ENCODE data around the gene ZZZ3.
"Not testable (repeated sequence)": the region's sequence is repeated elsewhere in the genome, so short reads cannot be mapped to it uniquely, and the experiment has no call there.

ZZZ3 gene

DNA sequence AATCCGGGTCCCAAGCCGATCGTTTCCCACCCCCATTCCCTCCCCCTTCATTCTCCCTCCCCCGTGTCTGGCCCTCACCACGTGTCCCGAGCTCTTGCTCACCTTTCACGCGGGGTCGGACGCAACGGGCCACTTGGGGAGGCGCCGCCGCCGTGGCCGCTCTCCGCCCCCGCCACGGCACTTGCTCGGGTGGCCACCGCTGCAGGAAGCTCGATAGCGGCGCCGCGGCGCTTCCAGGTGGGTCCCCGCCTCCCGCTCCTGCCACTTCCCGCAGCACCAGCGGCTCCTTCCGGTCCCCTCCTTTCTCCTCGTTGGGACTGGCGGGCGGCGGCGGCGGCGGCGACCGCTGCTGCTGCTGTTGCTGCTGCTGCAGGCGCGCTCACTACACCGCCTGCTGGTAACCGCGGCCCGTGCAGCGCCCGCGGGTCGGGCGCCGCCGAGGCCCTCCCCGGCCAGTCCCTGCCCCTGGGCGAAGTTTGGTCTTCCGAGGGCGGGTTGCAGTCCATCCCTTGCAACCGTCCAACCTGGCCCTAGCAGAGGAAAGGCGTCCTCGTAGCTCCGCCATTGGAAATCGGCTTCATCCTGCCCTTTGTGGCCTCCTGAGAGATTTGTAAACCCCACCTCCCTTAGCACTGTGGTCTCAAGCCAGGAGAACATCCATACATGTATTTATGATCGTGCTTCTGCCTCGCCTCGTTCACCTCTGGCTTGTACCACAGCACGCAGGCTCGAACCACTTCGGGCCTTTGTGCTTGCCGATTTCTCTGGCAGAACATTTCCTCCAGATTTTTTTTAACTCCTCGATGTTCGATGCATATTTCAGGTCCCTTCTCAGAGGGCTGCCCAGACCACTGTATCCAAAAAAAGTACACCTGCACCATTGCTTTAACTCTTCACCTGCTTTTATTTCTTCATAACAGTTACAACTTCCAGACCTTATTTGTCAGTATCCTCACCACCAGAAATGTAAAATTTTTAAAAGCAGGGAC lies 996 bp upstream of the ZZZ3 start:
- H3K9me3 ChIP-seq (ENCODE audit: insufficient read depth, low read length): no peaks in the 10 kb centered on the region

DNA sequence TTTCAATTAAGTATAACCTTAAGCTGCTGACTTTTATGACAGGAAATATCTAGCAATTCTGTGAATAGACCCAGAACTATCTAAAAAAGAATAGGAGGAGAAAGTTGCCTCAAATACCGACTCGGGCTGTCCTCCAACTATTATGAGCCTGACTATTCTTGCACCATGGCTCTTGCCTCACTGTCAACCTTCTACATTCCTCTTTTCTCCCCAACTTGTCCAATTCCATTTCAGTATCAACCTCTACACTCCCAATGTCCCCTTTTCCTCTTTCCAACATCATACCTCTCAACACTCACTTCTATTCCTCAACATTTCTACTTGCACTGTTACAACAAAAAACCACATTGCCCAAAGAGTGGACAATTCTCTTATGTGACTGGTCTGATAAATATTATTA lies 2.3 kb downstream of the ZZZ3 start:
- Histone ChIP-seq H4K20me1 (ENCODE audit: insufficient read depth, low read length) (peaks cover 23% of the 10 kb centered on the region), H3K27ac (ENCODE audit: low read length) (no peak overlapping the region), H2AFZ (ENCODE audit: low read depth, low read length) (no peak overlapping the region), H3K9me3 (ENCODE audit: insufficient read depth, low read length) (no peaks in the 10 kb centered on the region), H3K27me3 (ENCODE audit: low read depth, low read length) (no peaks in the 10 kb centered on the region), H3K4me3 (ENCODE audit: low read length) (no peak overlapping the region), H3K36me3 (replicated peaks; ENCODE audit: low read depth, low read length) (peaks cover 4% of the 10 kb centered on the region), H3K79me2 (ENCODE audit: low read length) (peaks cover 79% of the 10 kb centered on the region), H3K4me2 (ENCODE audit: low read length) (no peak overlapping the region), H3K9ac (ENCODE audit: low read length) (no peak overlapping the region), H3K4me1 (ENCODE audit: low read length) (peaks cover 19% of the 10 kb centered on the region)
- TF ChIP-seq EZH2phosphoT487 (IDR thresholded peaks at IDR 0.05; ENCODE audit: low read depth): no peak
- TF ChIP-seq, protein P1, sequence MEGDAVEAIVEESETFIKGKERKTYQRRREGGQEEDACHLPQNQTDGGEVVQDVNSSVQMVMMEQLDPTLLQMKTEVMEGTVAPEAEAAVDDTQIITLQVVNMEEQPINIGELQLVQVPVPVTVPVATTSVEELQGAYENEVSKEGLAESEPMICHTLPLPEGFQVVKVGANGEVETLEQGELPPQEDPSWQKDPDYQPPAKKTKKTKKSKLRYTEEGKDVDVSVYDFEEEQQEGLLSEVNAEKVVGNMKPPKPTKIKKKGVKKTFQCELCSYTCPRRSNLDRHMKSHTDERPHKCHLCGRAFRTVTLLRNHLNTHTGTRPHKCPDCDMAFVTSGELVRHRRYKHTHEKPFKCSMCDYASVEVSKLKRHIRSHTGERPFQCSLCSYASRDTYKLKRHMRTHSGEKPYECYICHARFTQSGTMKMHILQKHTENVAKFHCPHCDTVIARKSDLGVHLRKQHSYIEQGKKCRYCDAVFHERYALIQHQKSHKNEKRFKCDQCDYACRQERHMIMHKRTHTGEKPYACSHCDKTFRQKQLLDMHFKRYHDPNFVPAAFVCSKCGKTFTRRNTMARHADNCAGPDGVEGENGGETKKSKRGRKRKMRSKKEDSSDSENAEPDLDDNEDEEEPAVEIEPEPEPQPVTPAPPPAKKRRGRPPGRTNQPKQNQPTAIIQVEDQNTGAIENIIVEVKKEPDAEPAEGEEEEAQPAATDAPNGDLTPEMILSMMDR (IDR thresholded peaks at IDR 0.05; ENCODE audit: low read depth, low read length): no peak

More for the DNA sequence above, 996 bp upstream of the ZZZ3 start:
- Histone ChIP-seq H3K36me3 (replicated peaks; ENCODE audit: low read depth, low read length) (no peaks in the 10 kb centered on the region), H3K4me2 (ENCODE audit: low read length) (peak overlapping the region; percentile 83), H3K27ac (ENCODE audit: low read length) (peak overlapping the region; percentile 89), H4K20me1 (ENCODE audit: insufficient read depth, low read length) (peaks cover 14% of the 10 kb centered on the region), H3K4me3 (ENCODE audit: low read length) (peak overlapping the region; percentile 98), H3K79me2 (ENCODE audit: low read length) (peaks cover 46% of the 10 kb centered on the region), H3K9ac (ENCODE audit: low read length) (peak overlapping the region; percentile 96), H3K27me3 (ENCODE audit: low read depth, low read length) (no peaks in the 10 kb centered on the region), H2AFZ (ENCODE audit: low read depth, low read length) (peak overlapping the region; percentile 66), H3K4me1 (ENCODE audit: low read length) (peaks cover 19% of the 10 kb centered on the region)
- no peak for TF ChIP-seq EZH2phosphoT487 (IDR thresholded peaks at IDR 0.05; ENCODE audit: low read depth)
- TF ChIP-seq, protein P1 (IDR thresholded peaks at IDR 0.05; ENCODE audit: low read depth, low read length): peak; percentile 55

DNA sequence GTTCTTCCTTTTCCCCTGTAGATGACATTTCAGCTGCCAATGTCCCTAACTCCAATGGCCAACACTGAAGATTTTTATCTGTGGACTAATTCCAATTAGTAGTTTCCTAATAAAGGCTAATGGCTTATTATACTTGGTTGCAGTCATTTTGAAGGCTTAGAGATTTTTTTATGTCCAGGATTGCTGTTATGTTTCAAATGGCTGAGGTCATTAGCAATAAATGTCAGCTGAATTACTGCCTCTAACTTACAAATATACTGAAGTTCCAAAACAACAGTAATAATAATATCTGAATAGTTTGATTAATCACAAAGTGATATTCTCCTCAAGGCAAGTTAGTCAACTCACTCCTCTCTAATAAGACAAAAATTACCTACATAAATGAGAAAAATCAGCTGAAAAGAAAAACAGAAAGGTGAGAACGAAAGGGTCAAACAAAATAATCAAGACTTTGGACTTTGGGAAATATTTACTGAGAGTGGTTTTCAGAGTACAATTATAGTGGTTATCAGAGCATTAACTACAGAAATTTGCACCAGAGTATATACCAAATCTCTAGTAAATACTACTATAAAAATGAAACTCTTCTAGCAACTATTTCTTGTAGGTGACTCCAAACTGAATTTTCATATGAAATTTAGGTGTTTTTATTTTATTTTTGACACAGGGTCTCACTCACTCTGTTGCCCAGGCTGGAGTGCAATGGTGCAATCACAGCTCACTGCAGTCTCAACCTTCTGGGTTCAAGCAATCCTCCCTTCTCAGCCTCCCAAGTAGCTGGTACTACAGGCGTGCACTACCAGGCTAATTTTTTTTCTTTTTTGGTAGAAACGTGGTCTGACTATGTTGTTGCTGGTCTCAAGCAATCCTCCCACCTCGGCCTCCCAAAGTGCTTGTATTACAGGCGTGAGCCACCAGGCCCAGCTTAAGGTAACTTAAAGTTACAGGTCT lies 3.5 kb downstream of the ZZZ3 start:
- H3K9me3 ChIP-seq (ENCODE audit: insufficient read depth, low read length): no peaks in the 10 kb centered on the region
- no peak overlapping the region for H3K9ac ChIP-seq (ENCODE audit: low read length)
- H3K4me2 ChIP-seq (ENCODE audit: low read length): no peak overlapping the region
- peaks cover 4% of the 10 kb centered on the region for H3K36me3 ChIP-seq (replicated peaks; ENCODE audit: low read depth, low read length)
- H4K20me1 ChIP-seq (ENCODE audit: insufficient read depth, low read length): peaks cover 23% of the 10 kb centered on the region
- H3K27ac ChIP-seq (ENCODE audit: low read length): no peak overlapping the region
- H3K4me3 ChIP-seq (ENCODE audit: low read length): no peak overlapping the region
- no peak for TF ChIP-seq EZH2phosphoT487 (IDR thresholded peaks at IDR 0.05; ENCODE audit: low read depth)
- TF ChIP-seq, protein P1 (IDR thresholded peaks at IDR 0.05; ENCODE audit: low read depth, low read length): no peak
- H2AFZ ChIP-seq (ENCODE audit: low read depth, low read length): no peak overlapping the region
- peaks cover 13% of the 10 kb centered on the region; the same call in 1 of the 2 replicates for H3K4me1 ChIP-seq (ENCODE audit: low read length)
- H3K27me3 ChIP-seq (ENCODE audit: low read depth, low read length): no peaks in the 10 kb centered on the region
- peaks cover 86% of the 10 kb centered on the region for H3K79me2 ChIP-seq (ENCODE audit: low read length)

DNA sequence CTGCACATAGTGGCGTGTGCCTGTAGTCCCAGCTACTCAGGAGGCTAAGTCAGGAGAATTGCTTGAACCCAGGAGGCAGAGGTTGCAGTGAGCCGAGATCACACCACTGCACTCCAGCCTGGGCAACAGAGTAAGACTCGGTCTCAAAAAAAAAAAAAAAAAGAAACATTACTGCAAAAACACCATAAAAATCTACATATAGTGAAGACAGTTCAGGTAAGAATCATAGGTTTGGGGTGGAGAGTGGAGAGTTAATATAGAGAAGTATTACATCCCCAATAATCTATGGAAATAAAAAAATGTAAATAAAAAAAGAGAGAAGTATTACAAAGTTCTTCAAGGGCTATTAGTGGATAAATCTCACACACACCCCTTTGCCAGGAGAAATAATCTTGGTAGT lies 7.7 kb downstream of the ZZZ3 start:
- Histone ChIP-seq H3K79me2 (ENCODE audit: low read length) (peaks cover 96% of the 10 kb centered on the region), H4K20me1 (ENCODE audit: insufficient read depth, low read length) (peaks cover 28% of the 10 kb centered on the region), H3K4me1 (ENCODE audit: low read length) (peaks cover 34% of the 10 kb centered on the region)
- H2AFZ ChIP-seq (ENCODE audit: low read depth, low read length); H3K9me3 ChIP-seq (ENCODE audit: insufficient read depth, low read length); H3K4me3 ChIP-seq (ENCODE audit: low read length); H3K36me3 ChIP-seq (replicated peaks; ENCODE audit: low read depth, low read length); H3K9ac ChIP-seq (ENCODE audit: low read length); H3K4me2 ChIP-seq (ENCODE audit: low read length); H3K27ac ChIP-seq (ENCODE audit: low read length); H3K27me3 ChIP-seq (ENCODE audit: low read depth, low read length): not testable (repeated sequence)
